Spleen (tissue), 13 donors: ENCODE results near the gene CMPK1. TPM values are rescaled to one million over a fixed set of nuclear protein-coding genes. Genes with fewer than 3 reads are reported as not detected.
"Not testable (repeated sequence)": the region's sequence is repeated elsewhere in the genome, so short reads cannot be mapped to it uniquely, and the experiment has no call there.

Experiments used
- DNase-seq: peaks from one replicate; pipeline ENCODE4 v3.0.0-alpha.2; 2020
- H3K27ac ChIP-seq, 8 donors: fragments of 200-600 bp; sonication (generic) in 7 of 8; 1 replicate in 4 of 8; 2 replicates in 4 of 8; pipeline versions ENCODE4 v1.5.0 to v1.8.0; 2016 to 2021; ENCODE audit warnings: inconsistent platforms in 4 of 8, mild to moderate bottlenecking in 4 of 8, moderate library complexity in 1 of 8
- H3K27me3 ChIP-seq, 7 donors: fragments of 200-600 bp; sonication (generic) in 6 of 7; replicated peaks in 1 of 7; 1 replicate in 4 of 7; 2 replicates in 3 of 7; pipeline versions ENCODE4 v1.5.0 to v1.8.0; 2016 to 2021; ENCODE audit warnings: inconsistent platforms in 3 of 7, mild to moderate bottlenecking in 1 of 7
- H3K36me3 ChIP-seq, 6 donors: fragments of 200-600 bp; sonication (generic) in 5 of 6; 1 replicate in 4 of 6; 2 replicates in 2 of 6; pipeline versions ENCODE4 v1.5.0 to v1.8.0; 2016 to 2021; ENCODE audit warnings: inconsistent platforms in 2 of 6
- H3K4me1 ChIP-seq, 6 donors: fragments of 200-600 bp; sonication (generic) in 5 of 6; 1 replicate in 3 of 6; 2 replicates in 3 of 6; pipeline versions ENCODE4 v1.5.0 to v1.8.0; 2016 to 2021; ENCODE audit warnings: inconsistent platforms in 3 of 6
- H3K4me3 ChIP-seq, 8 donors: fragments of 200-600 bp; sonication (generic) in 7 of 8; 1 replicate in 4 of 8; 2 replicates in 4 of 8; pipeline versions ENCODE4 v1.5.0 to v1.8.0; 2016 to 2021; ENCODE audit warnings: inconsistent platforms in 4 of 8, mild to moderate bottlenecking in 4 of 8, moderate library complexity in 2 of 8
- H3K9me3 ChIP-seq, 8 donors: fragments of 200-600 bp; sonication (generic) in 7 of 8; 1 replicate in 4 of 8; 2 replicates in 4 of 8; pipeline versions ENCODE4 v1.5.0 to v1.8.0; 2016 to 2021; ENCODE audit warnings: inconsistent platforms in 4 of 8
- POLR2A ChIP-seq, 3 donors: fragments of 450-650 bp; IDR thresholded peaks; one replicate each; pipeline ENCODE4 v1.5.1; 2017; ENCODE audit warnings: antibody characterized with exemption in 3 of 3, mild to moderate bottlenecking in 1 of 3
- POLR2AphosphoS5 ChIP-seq, 3 donors: sonication (generic); formaldehyde crosslinking; IDR thresholded peaks; one replicate each; pipeline ENCODE4 v1.5.1; 2017; ENCODE audit warnings: antibody characterized with exemption in 3 of 3
- WGBS, 5 donors: extraction: QIAGEN DNeasy Blood & Tissue Kit in 3 of 5; methylation state at CpG; one replicate each; pipeline versions ENCODE4 v1.1.5 to v1.1.7; 2013 to 2018; 5-methylcytosine and 5-hydroxymethylcytosine counted together
- intact Hi-C: fragments of 100-400 bp; cut with DNase I; formaldehyde crosslinking; loops from one replicate; pipeline ENCODE4 v1.15.0; 2023; ENCODE audit warnings: low total_unique reads
- long read RNA-seq, 2 donors: transcript quantifications; one replicate each; lab custom pipeline, GENCODE V29; 2026
- polyA plus RNA-seq, 3 donors: library from polyadenylated mRNA; stranded (reverse); fragments of 200-250 nt; gene quantifications; one replicate each; pipeline ENCODE4 v1.2.1, GENCODE V29; 2013
- total RNA-seq, 7 donors: library from RNA; depleted of rRNA in 3 of 7; stranded (reverse); fragments of >200 nt in 3 of 7; fragmentation: NEBNext Ultra II Directional in 4 of 7; extraction: Animal tissue kit (Norgen Biotek cat#: 25700) in 4 of 7; gene quantifications; one replicate each; pipeline versions ENCODE4 v1.1.0 to v1.2.1, GENCODE V29; 2016 to 2021
- TF ChIP-seq, protein P1 (sequence below), 11 experiments: fragments of 200-600 bp in 7 of 11; fragments of 450-650 bp in 4 of 11; sonication (generic) in 4 of 11; IDR thresholded peaks in 8 of 11; conservative IDR thresholded peaks in 3 of 11; 1 replicate in 7 of 11; 2 replicates in 4 of 11; pipeline versions ENCODE4 v1.4.0 to v1.8.0; 2016 to 2021; ENCODE audit warnings: antibody characterized with exemption in 11 of 11, inconsistent platforms in 4 of 11, mild to moderate bottlenecking in 1 of 11
- donor health status: healthy with polysubstance abuse.
- donor health status: DM: no; HTN: no; CAD: no; lungs with moderate emphysema.
- donor health status: DM: no; HTN: no; CAD: no.
- donor health status: Bipolar disorder and iron deficiency.
- donor health status: healthy.
- donor health status: DM: no; HTN: no; CAD: no.
- donor health status: DM: yes; HTN: yes; CAD: no.

CMPK1 gene, protein sequence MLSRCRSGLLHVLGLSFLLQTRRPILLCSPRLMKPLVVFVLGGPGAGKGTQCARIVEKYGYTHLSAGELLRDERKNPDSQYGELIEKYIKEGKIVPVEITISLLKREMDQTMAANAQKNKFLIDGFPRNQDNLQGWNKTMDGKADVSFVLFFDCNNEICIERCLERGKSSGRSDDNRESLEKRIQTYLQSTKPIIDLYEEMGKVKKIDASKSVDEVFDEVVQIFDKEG
- total RNA-seq: 100 to 1,000 TPM in 1 of 7 donors, 10 to 100 TPM in 6; 75.7 to 101 (median 95.2) TPM
- 10 to 100 TPM; 69.8 to 81.1 (median 73.4) TPM for polyA plus RNA-seq
- long read RNA-seq, donor 1, transcript CMPK1-203 (6 exons, 2,930 nt): major isoform, 29 of 80 reads
- long read RNA-seq, donor 1, partial matches to known transcripts: 45 of 80 reads
- long read RNA-seq, donor 1, other reads (novel, unspliced or antisense): 0 of 80 reads
- long read RNA-seq, donor 2, transcript CMPK1-203 (6 exons, 2,930 nt): major isoform, 35 of 89 reads
- long read RNA-seq, donor 2, partial matches to known transcripts: 54 of 89 reads
- long read RNA-seq, donor 2, other reads (novel, unspliced or antisense): 0 of 89 reads

DNA sequence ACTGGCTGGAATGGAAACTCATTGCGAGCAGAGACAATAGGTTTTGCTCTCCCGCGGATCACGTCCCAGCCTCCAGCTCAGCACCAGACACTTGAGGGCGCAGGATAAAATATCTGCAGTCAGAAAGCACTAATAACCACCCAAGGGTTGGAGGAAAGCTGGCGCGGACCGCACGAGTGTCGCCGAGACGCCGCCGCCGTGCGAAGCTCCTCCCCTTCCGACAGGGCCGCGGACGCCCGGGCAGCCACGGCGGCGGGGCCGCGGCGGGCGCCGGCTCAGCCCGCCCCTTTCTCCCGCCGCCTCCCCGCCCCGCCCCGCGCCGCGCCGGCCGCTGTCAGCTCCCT is at the start of gene CMPK1:
TSS of gene CMPK1 (plus strand) at position 213 of the 344 bp plus-strand sequence. CDS start 156 bp downstream, outside the sequence.
- Histone ChIP-seq H3K36me3 (no peaks in the 10 kb centered on the region), H3K4me3 (peak within 1 kb of the TSS; percentile 82 to 95 (median 87)), H3K4me1 (peaks cover 18 to 60% (median 40%) of the 10 kb centered on the region in 6 donors), H3K27ac (peak within 1 kb of the TSS; percentile 91 to 99 (median 98)), H3K27me3 (no peaks in the 10 kb centered on the region), H3K9me3 (no peaks in the 10 kb centered on the region)
- 0 to 1% (median 0%) methylated on average over 5 to 40 of the region's 40 CpGs for WGBS, 5 donors
- intact Hi-C loops: no loop called here
- peak; percentile 96 for DNase-seq
- TF ChIP-seq POLR2AphosphoS5 (IDR thresholded peaks at IDR 0.05) (peak in 2 of 3 donors; percentile 62 to 74), POLR2A (IDR thresholded peaks at IDR 0.05) (no peak)
- TF ChIP-seq, protein P1, sequence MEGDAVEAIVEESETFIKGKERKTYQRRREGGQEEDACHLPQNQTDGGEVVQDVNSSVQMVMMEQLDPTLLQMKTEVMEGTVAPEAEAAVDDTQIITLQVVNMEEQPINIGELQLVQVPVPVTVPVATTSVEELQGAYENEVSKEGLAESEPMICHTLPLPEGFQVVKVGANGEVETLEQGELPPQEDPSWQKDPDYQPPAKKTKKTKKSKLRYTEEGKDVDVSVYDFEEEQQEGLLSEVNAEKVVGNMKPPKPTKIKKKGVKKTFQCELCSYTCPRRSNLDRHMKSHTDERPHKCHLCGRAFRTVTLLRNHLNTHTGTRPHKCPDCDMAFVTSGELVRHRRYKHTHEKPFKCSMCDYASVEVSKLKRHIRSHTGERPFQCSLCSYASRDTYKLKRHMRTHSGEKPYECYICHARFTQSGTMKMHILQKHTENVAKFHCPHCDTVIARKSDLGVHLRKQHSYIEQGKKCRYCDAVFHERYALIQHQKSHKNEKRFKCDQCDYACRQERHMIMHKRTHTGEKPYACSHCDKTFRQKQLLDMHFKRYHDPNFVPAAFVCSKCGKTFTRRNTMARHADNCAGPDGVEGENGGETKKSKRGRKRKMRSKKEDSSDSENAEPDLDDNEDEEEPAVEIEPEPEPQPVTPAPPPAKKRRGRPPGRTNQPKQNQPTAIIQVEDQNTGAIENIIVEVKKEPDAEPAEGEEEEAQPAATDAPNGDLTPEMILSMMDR (IDR thresholded peaks at IDR 0.05 in 8 of 11, conservative IDR thresholded peaks at IDR 0.05 in 3 of 11): peak in 1 of 11 experiments; percentile 17

DNA sequence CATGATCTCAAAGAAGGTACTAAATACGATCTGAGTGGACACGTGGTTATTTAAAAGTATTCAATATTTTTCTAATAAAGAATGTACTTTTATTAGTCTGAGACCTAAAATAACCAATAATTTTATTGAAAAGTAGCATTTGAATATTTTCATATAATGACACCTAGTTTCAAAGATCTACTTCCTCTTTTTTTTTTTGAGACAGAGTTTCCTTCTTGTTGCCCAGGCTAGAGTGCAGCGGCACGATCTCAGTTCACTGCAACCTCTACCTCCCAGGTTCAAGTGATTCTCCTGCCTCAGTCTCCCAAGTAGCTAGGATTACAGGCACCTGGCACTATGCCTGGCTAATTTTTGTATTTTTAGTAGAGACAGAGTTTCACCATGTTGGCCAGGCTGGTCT is 45.5 kb upstream of the CMPK1 start:
- DNase-seq, H3K4me3 ChIP-seq, H3K27me3 ChIP-seq, H3K27ac ChIP-seq, intact Hi-C loops, H3K9me3 ChIP-seq: not testable (repeated sequence)
- peaks cover 0 to 15% (median 6%) of the 10 kb centered on the region in 6 donors for H3K4me1 ChIP-seq
- WGBS, 5 donors: 57 to 74% (median 59%) methylated on average over 4 of the region's 4 CpGs
- peaks cover 0 to 69% (median 0%) of the 10 kb centered on the region in 6 donors for H3K36me3 ChIP-seq

- H3K4me3 ChIP-seq, DNase-seq, H3K27me3 ChIP-seq, intact Hi-C loops, H3K27ac ChIP-seq, H3K9me3 ChIP-seq: not testable (repeated sequence)
- H3K4me1 ChIP-seq: peaks cover 0 to 10% (median 1%) of the 10 kb centered on the region in 6 donors
- H3K36me3 ChIP-seq: peaks cover 0 to 58% (median 0%) of the 10 kb centered on the region in 6 donors
- WGBS, 5 donors: 93 to 100% (median 96%) methylated on average over 6 of the region's 6 CpGs
Observed at GRCh38 chr1:47294863-47295262, 38.7 kb upstream of the CMPK1 start.

DNA sequence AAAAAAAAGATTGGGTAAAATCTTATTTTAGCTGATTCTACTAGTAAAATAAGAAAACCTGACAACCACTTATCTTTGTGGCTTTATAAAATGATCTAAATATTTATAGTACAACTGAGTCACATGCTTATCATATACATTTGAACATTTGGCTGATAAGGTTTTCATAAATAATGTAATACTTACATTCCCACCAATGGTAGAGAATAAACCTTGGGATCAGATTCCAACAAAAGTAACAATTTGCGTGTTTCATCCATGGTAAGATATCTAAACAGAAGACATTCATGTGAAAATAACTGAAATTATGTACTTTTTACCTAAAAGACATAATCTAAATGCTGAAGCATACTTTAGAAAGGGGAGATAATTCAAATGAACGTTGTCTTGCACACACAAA is 38.0 kb upstream of the CMPK1 start:
- no peak overlapping the region for H3K4me3 ChIP-seq
- H3K27me3 ChIP-seq: no peaks in the 10 kb centered on the region
- intact Hi-C loops: no loop called here
- no peak for TF ChIP-seq POLR2A (IDR thresholded peaks at IDR 0.05)
- TF ChIP-seq POLR2AphosphoS5 (IDR thresholded peaks at IDR 0.05): no peak
- TF ChIP-seq, protein P1 (IDR thresholded peaks at IDR 0.05 in 8 of 11, conservative IDR thresholded peaks at IDR 0.05 in 3 of 11): no peak
- no peak for DNase-seq
- no peak overlapping the region for H3K27ac ChIP-seq
- H3K36me3 ChIP-seq: peaks cover 0 to 61% (median 0%) of the 10 kb centered on the region in 6 donors
- H3K4me1 ChIP-seq: peaks cover 0 to 10% (median 1%) of the 10 kb centered on the region in 6 donors
- 85 to 95% (median 93%) methylated on average over 2 of the region's 2 CpGs for WGBS, 5 donors
- no peaks in the 10 kb centered on the region for H3K9me3 ChIP-seq

DNA sequence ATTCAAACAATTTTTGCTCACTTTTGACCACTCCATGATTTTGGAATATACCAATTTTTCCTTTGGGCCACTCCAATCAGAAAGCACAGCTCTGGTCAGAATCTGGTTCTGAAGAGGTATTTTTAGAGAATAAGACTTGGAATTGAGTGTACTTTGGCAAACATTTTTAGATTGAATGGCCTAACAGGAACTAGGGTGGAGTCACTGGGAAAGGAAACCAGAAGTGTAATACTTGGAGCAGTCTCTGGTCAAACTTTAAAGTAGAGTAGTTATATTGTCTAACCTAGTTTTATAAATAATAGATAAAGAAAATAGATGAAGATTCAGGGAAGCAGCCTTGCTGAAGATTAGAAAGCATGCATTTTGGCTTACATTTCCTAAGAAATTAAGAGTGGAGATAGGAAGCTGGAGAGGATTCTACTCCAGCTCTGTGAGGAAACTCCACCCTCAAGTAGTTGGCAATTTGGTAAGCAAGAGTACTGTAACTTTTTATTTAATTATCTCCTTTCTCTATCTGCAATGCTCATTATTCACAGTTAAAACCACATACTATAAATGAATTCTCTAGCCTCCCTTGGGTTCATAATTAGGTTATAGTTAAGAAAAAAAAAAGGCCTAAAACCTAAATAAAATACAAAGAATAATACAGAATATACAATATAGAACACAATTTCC is 35.4 kb upstream of the CMPK1 start:
- Histone ChIP-seq H3K27me3 (no peaks in the 10 kb centered on the region), H3K27ac (peak overlapping the region in 7 of 8 donors; percentile 14 to 75 (median 65)), H3K36me3 (peaks cover 0 to 62% (median 4%) of the 10 kb centered on the region in 6 donors), H3K4me1 (peaks cover 0 to 10% (median 1%) of the 10 kb centered on the region in 6 donors), H3K9me3 (no peaks in the 10 kb centered on the region), H3K4me3 (no peak overlapping the region)
- TF ChIP-seq POLR2A (IDR thresholded peaks at IDR 0.05) (no peak), POLR2AphosphoS5 (IDR thresholded peaks at IDR 0.05) (no peak)
- TF ChIP-seq, protein P1 (IDR thresholded peaks at IDR 0.05 in 8 of 11, conservative IDR thresholded peaks at IDR 0.05 in 3 of 11): peak in 1 of 11 experiments; percentile 9
- intact Hi-C loops: no loop called here
- DNase-seq: no peak
